Ovary (tissue), 9 donors: ENCODE measurements around the gene PROB1. TPM values are rescaled to one million over a fixed set of nuclear protein-coding genes. Genes with fewer than 3 reads are reported as not detected.

Experiments used
- DNase-seq, 5 donors: peaks; one replicate each; pipeline ENCODE4 v3.0.0-alpha.2; 2019 to 2020
- H3K27ac ChIP-seq, 2 donors: fragments of 200-600 bp; one replicate each; pipeline versions ENCODE4 v1.5.1 to v1.8.0; 2019 to 2022
- H3K27me3 ChIP-seq: fragments of 200-600 bp; one replicate; pipeline ENCODE4 v1.8.0; 2022
- H3K36me3 ChIP-seq: fragments of 200-600 bp; sonication (generic); one replicate; pipeline ENCODE4 v1.5.1; 2019
- H3K4me1 ChIP-seq: one replicate; pipeline ENCODE4 v1.8.1; 2013; ENCODE audit warnings: mild to moderate bottlenecking, moderate library complexity; ENCODE audit not compliant: insufficient read depth
- H3K4me3 ChIP-seq: fragments of 200-600 bp; sonication (generic); one replicate; pipeline ENCODE4 v1.5.1; 2017
- H3K9me3 ChIP-seq, 2 donors: fragments of 200-600 bp in 1 of 2; sonication (generic) in 1 of 2; one replicate each; pipeline versions ENCODE4 v1.5.1 to v1.8.1; 2013 to 2019; ENCODE audit warnings: mild to moderate bottlenecking in 1 of 2, moderate library complexity in 1 of 2
- CTCF ChIP-seq, 3 donors: fragments of 450-650 bp in 2 of 3; fragments of 200-600 bp in 1 of 3; IDR thresholded peaks; one replicate each; pipeline versions ENCODE4 v1.5.1 to v1.8.0; 2016 to 2022; ENCODE audit warnings: antibody characterized with exemption in 3 of 3, mild to moderate bottlenecking in 1 of 3
- EP300 ChIP-seq: sonication (generic); formaldehyde crosslinking; IDR thresholded peaks from one replicate; pipeline ENCODE4 v1.6.1; 2017; ENCODE audit warnings: antibody characterized with exemption
- POLR2A ChIP-seq: fragments of 450-650 bp; IDR thresholded peaks from one replicate; pipeline ENCODE4 v1.6.1; 2017; ENCODE audit warnings: antibody characterized with exemption, mild to moderate bottlenecking, moderate library complexity
- WGBS, 3 donors: extraction: QIAGEN DNeasy Blood & Tissue Kit in 1 of 3; methylation state at CpG; one replicate each; pipeline versions ENCODE4 v1.1.5 to v1.1.7; 2013 to 2017; 5-methylcytosine and 5-hydroxymethylcytosine counted together
- intact Hi-C, 4 donors: fragments of 100-400 bp; cut with DNase I; formaldehyde crosslinking; loops; one replicate each; pipeline versions ENCODE4 v1.11.0 to v1.15.1; 2022 to 2023
- polyA plus RNA-seq, 2 donors: library from polyadenylated mRNA; stranded (reverse); fragments of 200-250 nt in 1 of 2; fragments of 350-450 nt in 1 of 2; fragmentation: Illumina TruSeq in 1 of 2; extraction: RNeasy Lipid Tissue Mini Kit (QIAGEN cat#74804) in 1 of 2; gene quantifications; one replicate each; pipeline ENCODE4 v1.2.3, GENCODE V29; 2013 to 2014
- total RNA-seq, 7 donors: library from RNA; depleted of rRNA in 2 of 7; stranded (reverse); fragments of >200 nt in 2 of 7; fragmentation: NEBNext Ultra II Directional in 3 of 7; extraction: Animal tissue kit (Norgen Biotek cat#: 25700) in 3 of 7; gene quantifications; one replicate each; pipeline versions ENCODE4 v1.1.0 to v1.2.4, GENCODE V29; 2016 to 2023
- donor health status: DM: no; HTN: no; CAD: no; lungs with moderate emphysema.
- donor health status: DM: no; HTN: no; CAD: no.
- donor health status: Bipolar disorder and iron deficiency.
- donor health status: DM: yes; HTN: yes; CAD: no.
- donor health status: DM: no; HTN: no; CAD: no.
- donor health status: DM: yes; HTN: yes; CAD: no.

Gene PROB1
- total and polyA plus RNA-seq, 9 donors: 0.60 to 2.0 (median 1.0) TPM

GRCh38 chr5:139382807-139383206 is 12.1 kb downstream of the PROB1 start:
- WGBS, 3 donors: 51 to 57% (median 55%) methylated on average over 3 of the region's 3 CpGs
- no peaks in the 10 kb centered on the region for H3K9me3 ChIP-seq
- no peaks in the 10 kb centered on the region for H3K27me3 ChIP-seq
- no peaks in the 10 kb centered on the region for H3K4me1 ChIP-seq
- H3K4me3 ChIP-seq: no peak overlapping the region
- no peaks in the 10 kb centered on the region for H3K36me3 ChIP-seq
- TF ChIP-seq POLR2A: no peak
- no peak for TF ChIP-seq CTCF (IDR thresholded peaks at IDR 0.05)
- TF ChIP-seq EP300: no peak
- intact Hi-C loops: no loop called here
- DNase-seq: peak in 1 of 5 donors; percentile 4
- H3K27ac ChIP-seq: no peak overlapping the region

- intact Hi-C loops: no loop called here
Observed at GRCh38 chr5:139381837-139382761, 12.8 kb downstream of the PROB1 start.

GRCh38 chr5:139379626-139380449 is 15.1 kb downstream of the PROB1 start:
- Histone ChIP-seq H3K4me1 (no peaks in the 10 kb centered on the region), H3K27ac (no peak overlapping the region), H3K4me3 (no peak overlapping the region), H3K27me3 (no peaks in the 10 kb centered on the region), H3K36me3 (no peaks in the 10 kb centered on the region), H3K9me3 (no peaks in the 10 kb centered on the region)
- intact Hi-C loops: no loop called here
- TF ChIP-seq POLR2A (no peak), EP300 (no peak), CTCF (IDR thresholded peaks at IDR 0.05) (no peak)
- 70 to 75% (median 70%) methylated on average over 15 of the region's 15 CpGs for WGBS, 3 donors
- peak in 2 of 5 donors; percentile 15 to 22 for DNase-seq

More at GRCh38 chr5:139381837-139382761, 12.8 kb downstream of the PROB1 start:
- peak in 1 of 5 donors; percentile 9 for DNase-seq
- Histone ChIP-seq H3K27ac (no peak overlapping the region), H3K4me3 (no peak overlapping the region), H3K36me3 (no peaks in the 10 kb centered on the region), H3K4me1 (no peaks in the 10 kb centered on the region), H3K27me3 (no peaks in the 10 kb centered on the region), H3K9me3 (no peaks in the 10 kb centered on the region)
- WGBS, 3 donors: 77 to 87% (median 78%) methylated on average over 28 of the region's 28 CpGs
- TF ChIP-seq CTCF (IDR thresholded peaks at IDR 0.05) (no peak), POLR2A (no peak), EP300 (no peak)

- WGBS, 3 donors: 83 to 89% (median 83%) methylated on average over 13 of the region's 13 CpGs
Observed at GRCh38 chr5:139378941-139379361, 16.0 kb downstream of the PROB1 start.

More at GRCh38 chr5:139378941-139379361, 16.0 kb downstream of the PROB1 start:
- no peak overlapping the region for H3K27ac ChIP-seq
- H3K4me3 ChIP-seq: no peak overlapping the region
- H3K9me3 ChIP-seq: no peaks in the 10 kb centered on the region
- no peaks in the 10 kb centered on the region for H3K27me3 ChIP-seq
- TF ChIP-seq EP300 (no peak), POLR2A (no peak), CTCF (IDR thresholded peaks at IDR 0.05) (no peak)
- intact Hi-C loops: no loop called here
- peak in 2 of 5 donors; percentile 7 to 16 for DNase-seq
- no peaks in the 10 kb centered on the region for H3K4me1 ChIP-seq
- H3K36me3 ChIP-seq: no peaks in the 10 kb centered on the region
